ENCODE results near the gene ATP6AP1.

ATP6AP1 gene

DNA sequence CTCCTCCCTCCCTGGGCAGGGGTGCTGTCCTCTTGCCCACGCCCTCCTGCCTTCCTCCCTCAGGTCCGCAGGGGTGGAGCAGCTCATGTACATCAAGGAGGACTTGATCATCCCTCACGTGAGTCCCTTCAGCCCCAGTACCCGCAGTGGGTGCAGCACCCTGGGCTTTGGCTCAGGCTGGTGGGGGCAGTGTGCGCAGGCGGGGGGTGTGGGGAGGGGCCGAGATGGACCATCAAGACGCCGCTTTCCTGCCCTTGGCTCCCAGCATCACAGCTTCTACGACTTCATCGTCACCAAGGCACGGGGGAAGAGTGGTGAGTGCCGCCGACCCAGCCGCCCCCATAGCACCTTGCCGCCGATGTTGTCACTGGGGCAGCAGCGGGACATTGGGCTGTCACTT is 21.1 kb downstream of the ATP6AP1 start:
- DNase-seq (ENCODE audit: low read depth), result no peak

DNA sequence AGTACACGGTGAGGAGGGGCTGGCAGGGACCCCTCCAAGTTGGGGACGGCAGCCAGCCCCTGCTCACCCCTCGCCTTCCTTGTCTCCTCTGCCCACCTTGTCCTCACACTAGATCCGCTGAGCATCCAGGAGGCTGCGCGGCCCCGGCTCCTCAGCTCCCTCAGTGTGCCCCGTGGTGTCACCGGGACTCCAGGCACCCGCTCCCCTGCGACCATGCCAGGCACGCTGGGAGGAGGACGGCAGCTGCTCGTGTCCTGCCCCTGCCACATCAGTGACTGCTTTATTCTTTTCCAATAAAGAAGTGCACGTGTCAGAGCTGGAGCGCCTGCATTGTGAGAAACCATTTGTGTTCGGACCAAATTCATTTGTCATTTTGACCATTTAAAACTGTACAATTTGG is 21.8 kb downstream of the ATP6AP1 start:
- DNase-seq (ENCODE audit: low read depth), result no peak

DNA sequence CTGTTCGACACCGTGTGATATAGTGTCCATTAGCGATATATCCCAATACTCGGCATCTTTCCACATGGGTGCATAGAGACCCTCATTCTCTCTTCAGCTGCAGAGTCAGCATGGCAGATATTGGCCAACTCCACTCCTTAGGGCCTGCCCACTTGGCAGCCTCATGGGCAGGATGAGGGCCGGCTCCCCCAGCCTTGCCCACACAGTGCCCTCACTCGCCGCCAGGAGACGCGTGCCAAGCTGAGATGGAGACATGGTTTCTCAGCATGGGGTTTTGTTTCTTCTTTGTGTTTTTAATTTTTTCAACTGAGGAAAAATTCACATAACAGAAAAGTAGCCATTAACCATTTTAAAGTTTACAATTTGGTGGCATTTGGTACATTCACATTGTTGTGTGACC is 24.3 kb downstream of the ATP6AP1 start:
- no peak for DNase-seq (ENCODE audit: low read depth)

DNA sequence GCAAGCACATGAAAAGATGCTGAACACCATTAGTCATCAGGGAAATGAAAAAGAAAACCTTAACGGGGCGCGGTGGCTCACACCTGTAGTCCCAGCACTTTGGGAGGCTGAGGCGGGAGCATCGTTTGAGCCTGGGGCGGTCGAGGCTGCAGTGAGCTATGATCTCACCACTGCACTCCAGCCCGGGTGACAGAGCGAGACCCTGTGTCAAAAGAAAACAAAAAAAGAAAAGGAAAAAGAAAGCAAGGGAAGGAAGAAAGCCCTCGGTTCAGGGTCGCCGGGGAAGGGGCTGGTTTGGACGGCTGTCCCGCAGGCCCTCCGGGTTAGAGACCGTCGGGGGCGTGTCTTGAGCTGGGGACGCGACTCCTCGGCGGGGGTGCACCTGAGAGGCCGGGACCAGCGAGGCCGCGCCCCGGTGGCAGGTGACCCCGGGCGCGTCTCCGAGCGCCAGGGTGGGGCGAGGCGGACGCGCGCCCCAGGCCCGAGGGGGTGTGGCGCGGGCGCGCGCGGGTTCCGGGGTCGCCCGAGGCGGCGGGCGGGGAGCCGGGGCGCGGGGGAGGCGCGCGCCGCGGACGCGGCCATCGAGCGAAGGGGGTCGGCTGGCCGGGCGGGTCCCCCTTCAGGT is 29.1 kb downstream of the ATP6AP1 start:
- DNase-seq (ENCODE audit: low read depth), result peak; percentile 10

DNA sequence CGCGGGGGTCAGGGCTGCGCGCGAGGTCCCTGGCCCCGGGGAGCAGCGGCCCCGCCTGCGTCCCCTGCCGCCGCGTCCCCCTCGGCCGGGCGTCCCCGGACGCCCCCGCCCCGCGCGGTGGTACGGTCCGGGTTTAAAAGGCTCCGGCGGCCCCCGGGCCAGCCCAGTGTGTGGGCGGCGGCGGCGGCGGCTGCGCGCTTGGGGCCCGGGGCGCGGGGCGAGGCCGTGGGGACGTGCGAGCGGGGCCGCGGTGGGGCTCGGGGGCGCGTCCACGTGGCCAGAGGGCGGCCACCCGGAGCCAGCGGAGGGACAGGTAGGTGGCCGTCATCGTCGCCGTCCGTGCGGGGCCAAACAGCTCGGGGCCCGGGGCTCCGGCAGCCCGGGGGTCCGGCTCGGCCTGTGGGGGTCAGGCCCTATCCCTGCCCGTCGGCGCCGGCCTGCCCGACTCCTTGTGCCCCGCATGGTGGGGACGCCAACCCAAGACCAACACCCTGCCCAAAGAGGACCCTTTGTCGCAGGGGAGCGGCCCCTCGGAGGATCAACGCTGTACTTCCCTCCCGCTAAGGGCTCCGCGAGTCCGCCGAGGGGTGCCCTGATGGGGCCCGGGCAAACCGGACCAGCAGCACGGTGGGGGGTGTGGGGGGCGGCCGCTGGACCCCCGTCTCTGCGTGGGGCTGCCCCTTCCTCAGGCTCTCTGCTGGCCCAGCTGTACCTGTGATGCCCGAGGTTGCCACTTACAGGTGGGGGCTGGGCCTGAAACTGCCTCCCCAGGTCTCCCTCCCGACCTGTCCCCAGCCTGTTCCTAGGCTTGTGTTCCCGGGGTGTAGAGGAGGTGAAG is 29.9 kb downstream of the ATP6AP1 start, which contains the start of gene PLXNA3:
Gene PLXNA3, plus strand, starts transcription at position 166 of the 838 bp plus-strand sequence. CDS start 1,903 bp downstream, outside the sequence.
- peak; percentile 31 for DNase-seq (ENCODE audit: low read depth)

DNA sequence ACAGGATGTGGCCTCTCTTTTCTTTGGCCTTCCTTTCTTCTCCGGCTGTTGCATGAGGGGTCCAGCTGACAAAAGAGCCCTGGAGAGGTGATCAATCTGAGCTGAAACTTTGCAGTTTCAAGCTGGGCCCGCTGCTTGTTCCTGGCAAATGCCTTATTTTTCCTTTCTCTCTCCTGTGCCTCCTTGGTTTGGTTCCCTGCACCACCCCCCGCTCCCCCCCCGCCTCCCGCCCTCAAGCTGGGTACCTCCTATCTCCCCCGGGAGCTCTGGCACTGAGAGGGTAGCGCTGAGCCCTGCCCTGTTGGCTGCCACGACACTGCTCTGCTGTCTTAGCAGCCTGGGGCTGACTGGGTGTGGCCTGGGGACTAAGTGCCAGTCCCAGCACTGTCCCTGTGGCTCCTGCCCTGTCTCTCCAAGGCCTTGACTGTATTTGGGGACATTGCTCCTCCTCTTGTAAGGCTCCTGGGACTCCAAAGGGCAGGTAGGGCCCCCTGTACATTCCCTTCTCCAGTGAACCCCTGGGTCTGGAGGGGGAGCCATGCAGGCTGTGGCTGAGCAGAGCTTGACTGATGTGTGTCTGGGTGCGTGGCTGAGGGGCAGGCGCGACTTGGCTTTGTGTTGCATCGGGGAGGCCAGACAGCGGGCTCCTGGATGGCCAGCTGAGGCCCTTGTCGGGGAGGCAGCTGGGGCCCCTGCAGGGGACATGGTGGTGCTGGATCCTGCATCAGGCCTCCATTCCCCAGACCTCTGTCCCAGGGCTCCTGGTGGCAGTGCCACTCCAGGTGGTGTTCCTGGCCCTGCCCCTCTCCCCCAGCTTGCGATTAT is 30.7 kb downstream of the ATP6AP1 start:
- peak; percentile 47 for DNase-seq (ENCODE audit: low read depth)

DNA sequence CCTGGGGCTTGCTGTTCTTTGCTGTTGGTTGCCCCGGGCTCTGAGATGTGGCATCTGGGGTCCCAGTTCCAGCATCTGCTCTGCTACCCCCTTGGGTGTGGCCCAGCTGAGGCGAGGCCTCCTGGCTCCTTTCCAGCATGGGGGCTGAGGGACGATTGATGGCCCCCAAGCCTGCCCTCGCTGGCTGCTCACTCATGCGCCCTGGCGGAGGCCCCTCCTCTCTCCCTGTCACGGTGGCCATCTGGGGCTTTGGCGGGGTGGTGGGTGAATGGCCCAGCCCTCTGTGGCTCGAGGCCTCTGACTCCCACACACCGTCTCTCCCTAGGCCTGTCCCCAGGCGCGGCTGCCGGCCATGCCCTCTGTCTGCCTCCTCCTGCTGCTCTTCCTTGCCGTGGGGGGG is 31.4 kb downstream of the ATP6AP1 start:
- no peak for DNase-seq (ENCODE audit: low read depth)

DNA sequence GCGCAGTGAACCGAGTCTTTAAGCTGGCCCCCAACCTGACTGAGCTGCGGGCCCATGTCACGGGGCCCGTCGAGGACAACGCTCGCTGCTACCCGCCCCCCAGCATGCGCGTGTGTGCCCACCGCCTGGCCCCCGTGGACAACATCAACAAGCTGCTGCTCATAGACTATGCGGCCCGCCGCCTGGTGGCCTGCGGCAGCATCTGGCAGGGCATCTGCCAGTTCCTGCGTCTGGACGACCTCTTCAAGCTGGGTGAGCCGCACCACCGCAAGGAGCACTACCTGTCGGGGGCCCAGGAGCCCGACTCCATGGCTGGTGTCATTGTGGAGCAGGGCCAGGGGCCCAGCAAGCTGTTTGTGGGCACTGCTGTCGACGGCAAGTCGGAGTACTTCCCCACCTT is 31.8 kb downstream of the ATP6AP1 start:
- DNase-seq (ENCODE audit: low read depth), result no peak

DNA sequence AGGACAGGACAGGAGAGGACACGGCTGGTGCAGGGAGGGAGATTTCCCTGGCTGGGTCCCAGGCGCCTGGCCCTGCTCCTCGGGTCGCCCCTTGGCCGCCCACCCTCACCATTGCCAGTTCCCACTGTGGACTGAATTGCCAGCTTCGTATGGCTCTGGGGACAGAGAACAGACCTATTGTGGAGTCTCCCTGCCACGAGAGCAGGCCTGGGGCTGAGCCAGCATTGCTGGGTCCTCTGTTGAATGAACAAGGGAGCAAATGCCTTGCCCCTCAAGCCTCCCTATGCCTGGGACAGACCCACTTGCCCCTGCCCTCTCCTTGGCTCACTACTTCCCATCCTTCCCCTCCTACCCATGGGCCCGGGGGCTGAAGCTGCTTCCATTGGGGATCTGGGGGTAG is 33.9 kb downstream of the ATP6AP1 start:
- no peak for DNase-seq (ENCODE audit: low read depth)

DNA sequence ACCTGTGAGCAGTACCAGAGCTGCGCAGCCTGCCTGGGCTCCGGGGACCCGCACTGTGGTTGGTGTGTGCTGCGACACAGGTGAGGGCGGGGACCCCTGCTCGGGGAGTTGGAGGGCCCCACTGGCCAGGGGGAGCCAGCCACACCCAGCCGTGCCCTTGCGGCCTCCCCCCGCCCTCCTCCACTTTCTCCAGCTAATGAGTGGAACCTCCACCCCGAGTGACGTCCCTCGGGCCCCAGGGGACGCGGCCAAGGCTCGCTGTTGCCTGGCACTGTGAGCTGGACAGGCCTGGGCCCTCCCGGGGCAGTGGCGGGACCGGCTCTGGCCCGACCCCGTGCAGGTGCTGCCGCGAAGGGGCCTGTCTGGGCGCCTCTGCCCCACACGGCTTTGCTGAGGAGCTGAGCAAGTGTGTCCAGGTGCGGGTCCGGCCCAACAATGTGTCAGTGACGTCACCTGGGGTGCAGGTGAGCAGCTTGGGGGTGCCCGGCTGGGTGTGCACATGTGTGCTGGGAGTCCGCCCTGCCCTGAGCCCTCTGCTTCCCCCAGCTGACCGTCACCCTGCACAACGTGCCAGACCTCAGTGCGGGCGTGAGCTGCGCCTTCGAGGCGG is 35.2 kb downstream of the ATP6AP1 start:
- DNase-seq (ENCODE audit: low read depth), result no peak

DNA sequence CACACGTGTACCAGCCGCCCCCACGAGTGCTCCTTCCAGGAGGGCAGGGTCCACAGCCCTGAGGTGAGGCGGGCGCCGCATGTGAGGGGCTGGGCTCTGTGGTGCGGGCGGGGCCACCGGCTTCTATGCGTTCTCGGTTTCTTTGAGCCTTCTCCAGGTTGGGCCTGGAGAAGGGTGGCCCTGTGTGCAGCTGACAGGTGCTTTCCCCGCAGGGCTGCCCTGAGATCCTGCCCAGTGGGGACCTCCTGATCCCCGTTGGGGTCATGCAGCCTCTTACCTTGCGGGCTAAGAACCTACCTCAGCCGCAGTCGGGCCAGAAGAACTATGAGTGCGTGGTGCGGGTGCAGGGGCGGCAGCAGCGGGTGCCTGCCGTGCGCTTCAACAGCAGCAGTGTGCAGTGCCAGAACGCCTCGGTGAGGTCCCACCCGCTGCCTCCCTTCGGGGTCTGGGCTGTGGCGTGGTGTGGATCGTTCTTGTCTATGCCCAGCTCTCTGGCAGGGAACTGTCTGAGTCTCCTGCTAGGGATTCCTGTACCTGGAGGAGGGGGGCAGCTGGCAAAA is 36.4 kb downstream of the ATP6AP1 start:
- DNase-seq (ENCODE audit: low read depth), result no peak

DNA sequence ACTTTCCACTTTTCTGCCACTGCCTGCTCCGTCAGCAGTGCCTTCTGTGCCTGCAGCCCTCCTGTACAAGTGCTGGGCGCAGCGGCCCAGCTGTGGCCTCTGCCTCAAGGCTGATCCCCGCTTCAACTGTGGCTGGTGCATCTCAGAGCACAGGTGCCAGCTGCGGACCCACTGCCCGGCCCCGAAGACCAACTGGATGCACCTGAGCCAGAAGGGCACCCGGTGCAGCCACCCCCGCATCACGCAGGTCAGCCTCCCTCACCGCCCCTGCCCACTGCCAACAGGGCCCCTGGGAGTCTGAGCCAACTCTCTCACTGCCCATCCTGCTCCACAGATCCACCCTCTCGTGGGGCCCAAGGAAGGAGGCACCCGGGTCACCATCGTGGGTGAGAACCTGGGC is 37.1 kb downstream of the ATP6AP1 start:
- no peak for DNase-seq (ENCODE audit: low read depth)

DNA sequence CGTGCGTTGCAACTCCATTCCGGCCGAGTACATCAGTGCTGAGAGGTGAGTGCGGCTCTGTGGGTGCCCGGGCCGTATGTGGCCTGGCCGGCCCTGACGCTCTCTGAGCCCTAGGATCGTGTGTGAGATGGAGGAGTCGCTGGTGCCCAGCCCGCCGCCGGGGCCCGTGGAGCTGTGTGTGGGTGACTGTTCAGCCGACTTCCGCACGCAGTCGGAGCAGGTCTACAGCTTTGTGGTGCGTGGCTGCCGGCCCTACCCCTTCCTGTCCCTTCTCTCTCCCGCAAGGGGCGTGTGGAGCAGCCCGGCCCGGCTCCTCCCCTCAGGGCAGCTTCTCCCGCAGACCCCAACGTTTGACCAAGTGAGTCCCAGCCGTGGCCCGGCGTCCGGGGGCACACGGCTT is 37.6 kb downstream of the ATP6AP1 start:
- DNase-seq (ENCODE audit: low read depth), result no peak

DNA sequence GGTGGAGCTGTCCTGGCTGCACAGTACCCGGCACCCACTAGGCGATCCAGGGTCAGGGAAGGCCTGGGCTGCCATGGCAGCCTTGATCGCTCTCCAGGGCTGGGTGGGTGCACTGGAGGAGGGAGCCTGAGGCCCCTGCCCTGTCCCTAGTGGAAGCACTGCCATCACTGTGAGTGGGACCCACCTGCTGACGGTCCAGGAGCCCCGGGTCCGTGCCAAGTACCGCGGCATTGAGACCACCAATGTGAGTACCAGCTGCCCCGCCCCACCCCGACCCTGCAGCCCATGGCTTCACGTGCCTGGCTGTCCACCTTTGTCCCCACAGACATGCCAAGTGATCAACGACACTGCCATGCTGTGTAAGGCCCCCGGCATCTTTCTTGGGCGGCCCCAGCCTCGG is 38.4 kb downstream of the ATP6AP1 start:
- DNase-seq (ENCODE audit: low read depth), result no peak

DNA sequence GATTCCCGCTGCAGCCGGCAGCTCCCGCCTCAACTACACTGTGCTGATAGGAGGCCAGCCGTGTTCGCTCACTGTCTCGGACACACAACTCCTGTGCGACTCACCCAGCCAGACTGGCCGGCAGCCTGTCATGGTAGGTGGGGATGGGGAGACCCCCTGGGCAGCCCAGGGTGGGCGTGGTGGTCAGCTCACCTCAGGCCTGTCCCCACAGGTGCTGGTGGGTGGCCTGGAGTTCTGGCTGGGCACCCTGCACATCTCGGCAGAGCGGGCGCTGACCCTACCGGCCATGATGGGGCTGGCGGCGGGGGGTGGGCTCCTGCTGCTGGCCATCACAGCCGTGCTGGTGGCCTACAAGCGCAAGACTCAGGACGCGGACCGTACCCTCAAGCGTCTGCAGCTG is 39.1 kb downstream of the ATP6AP1 start:
- no peak for DNase-seq (ENCODE audit: low read depth)

DNA sequence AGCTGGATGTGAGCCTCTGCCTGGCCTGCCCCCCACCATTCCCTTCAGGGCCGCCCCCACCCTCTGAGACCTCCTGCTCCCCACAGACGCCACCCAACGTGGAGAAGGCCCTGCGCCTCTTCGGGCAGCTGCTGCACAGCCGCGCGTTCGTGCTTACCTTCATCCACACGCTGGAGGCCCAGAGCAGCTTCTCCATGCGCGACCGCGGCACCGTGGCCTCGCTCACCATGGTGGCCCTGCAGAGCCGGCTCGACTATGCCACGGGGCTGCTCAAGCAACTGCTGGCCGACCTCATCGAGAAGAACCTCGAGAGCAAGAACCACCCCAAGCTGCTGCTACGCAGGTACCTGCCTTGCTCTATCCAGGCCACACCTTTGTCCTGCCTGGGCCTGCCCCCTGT is 39.7 kb downstream of the ATP6AP1 start:
- no peak for DNase-seq (ENCODE audit: low read depth)

DNA sequence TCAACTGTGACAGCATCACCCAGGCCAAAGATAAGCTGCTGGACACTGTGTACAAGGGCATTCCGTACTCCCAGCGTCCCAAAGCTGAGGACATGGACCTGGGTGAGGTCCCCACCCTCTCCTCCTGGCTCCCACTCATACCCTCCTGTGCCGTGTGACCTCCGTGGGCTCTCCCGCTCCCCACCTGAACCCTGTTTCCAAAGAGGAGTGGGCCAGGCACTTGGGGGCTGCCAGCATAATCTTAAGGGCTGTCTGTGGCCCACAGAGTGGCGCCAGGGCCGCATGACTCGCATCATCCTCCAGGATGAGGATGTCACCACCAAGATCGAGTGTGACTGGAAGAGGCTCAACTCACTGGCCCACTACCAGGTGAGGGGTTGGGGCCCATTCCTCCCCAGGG is 40.6 kb downstream of the ATP6AP1 start:
- no peak for DNase-seq (ENCODE audit: low read depth)

DNA sequence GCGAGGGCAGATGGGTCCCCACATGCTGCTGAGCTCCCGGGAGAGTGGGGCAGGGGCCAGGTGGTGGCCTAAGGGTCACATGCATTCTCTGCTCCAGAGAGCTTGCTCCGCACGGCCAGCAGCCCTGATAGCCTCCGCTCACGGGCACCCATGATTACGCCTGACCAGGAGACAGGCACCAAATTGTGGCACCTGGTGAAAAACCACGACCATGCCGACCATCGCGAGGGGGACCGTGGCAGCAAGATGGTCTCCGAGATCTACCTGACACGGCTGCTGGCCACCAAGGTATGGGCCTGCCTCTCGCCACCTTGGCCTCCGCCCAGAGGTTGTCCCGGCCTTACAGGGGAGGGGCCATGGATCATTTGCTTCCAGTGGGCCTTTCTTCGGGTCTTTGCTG is 41.4 kb downstream of the ATP6AP1 start:
- DNase-seq (ENCODE audit: low read depth), result no peak

DNA sequence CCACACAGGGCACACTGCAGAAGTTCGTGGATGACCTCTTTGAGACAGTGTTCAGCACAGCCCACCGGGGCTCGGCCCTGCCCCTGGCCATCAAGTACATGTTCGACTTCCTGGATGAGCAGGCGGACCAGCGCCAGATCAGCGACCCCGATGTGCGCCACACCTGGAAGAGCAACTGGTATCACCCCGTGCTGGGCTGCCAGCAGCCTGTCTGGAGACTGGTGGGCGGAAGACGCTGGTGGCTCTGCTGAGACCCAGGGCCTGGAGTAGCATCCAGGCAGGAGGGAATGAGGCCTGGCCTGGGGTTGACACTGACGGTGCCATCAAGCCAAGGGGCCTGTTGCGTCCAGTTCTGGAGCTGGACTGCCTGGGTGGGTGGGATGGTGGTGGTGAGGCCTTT is 42.0 kb downstream of the ATP6AP1 start:
- DNase-seq (ENCODE audit: low read depth), result no peak

DNA sequence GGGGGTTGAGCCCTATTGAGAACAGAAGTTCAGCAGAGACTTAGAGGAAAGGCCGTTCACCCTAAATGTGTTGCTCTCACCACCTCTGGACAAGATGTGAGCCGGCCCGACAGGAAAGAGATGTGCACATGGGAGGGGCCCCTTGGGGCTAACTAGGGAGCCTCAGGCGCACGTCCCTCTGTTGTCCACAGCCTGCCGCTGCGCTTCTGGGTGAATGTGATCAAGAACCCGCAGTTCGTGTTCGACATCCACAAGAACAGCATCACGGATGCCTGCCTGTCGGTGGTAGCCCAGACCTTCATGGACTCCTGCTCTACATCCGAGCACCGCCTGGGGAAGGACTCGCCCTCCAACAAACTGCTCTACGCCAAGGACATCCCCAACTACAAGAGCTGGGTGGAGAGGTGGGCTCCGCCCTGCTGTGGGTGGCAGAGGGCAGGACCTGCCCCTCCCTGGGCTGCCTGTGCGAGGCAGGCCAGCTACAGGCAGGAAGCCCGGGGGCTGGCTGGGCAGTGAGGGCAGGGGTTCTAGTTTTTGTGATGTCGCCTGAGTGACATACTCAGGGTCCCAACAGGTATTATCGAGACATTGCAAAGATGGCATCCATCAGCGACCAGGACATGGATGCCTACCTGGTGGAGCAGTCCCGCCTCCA is 42.6 kb downstream of the ATP6AP1 start:
- no peak for DNase-seq (ENCODE audit: low read depth)

DNA sequence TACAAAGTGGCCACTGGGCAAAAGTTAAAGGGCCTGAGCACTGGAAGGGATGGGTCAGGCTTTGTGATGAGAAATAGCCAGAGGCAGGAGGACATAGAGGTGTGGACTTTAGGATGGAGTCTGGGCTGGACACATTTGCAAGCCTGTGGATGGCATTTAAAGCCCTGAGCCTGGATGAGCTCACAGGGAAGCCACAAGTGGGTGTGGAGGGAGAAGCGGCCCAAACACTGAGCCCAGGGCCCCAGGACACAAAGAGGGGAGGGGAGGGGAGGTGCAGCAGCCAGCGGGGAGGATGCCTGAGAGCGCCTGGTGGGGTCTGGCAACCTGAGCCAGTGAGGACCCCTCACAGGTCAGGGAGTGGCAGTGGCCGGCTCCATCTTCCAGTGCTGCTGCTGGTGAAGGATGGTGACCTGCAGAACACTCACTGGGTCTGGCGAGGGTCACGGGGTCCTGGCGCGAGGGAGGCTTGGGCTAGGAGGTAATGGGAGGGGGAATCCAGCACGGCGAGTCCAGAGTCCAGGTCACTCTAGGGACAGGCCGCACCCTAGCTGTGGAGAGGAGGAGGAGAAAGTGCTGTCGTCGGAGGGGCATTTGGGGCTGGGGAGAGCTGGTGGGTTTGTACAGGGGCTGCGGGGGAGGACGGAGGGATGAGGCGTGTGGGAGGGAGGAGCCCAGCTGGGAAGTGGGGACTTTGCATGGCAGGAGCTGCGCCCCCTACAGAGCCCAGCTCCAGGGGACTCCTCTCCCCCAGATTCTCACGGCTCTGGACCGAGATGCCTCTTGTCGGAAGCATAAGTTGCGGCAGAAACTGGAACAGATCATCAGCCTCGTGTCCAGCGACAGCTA is 43.6 kb downstream of the ATP6AP1 start:
- no peak for DNase-seq (ENCODE audit: low read depth)

Data from fibroblast of gingiva (primary cell).